KMS-11 (cell line): ENCODE data around the gene SOCS7.

Experiments
- H2AFZ ChIP-seq: fragments of 200-600 bp; sonication (generic); 2 replicates; pipeline ENCODE4 v1.6.1; 2016; ENCODE audit warnings: antibody characterized with exemption, mixed run types, low read depth
- H3K27ac ChIP-seq: fragments of 200-600 bp; sonication (generic); 2 replicates; pipeline ENCODE4 v1.6.1; 2016; ENCODE audit warnings: mild to moderate bottlenecking, mixed run types
- H3K27me3 ChIP-seq: fragments of 200-600 bp; sonication (generic); 2 replicates; pipeline ENCODE4 v1.6.1; 2017; ENCODE audit warnings: mild to moderate bottlenecking, low read depth, mixed run types, moderate library complexity; ENCODE audit not compliant: insufficient read depth
- H3K36me3 ChIP-seq: fragments of 200-600 bp; sonication (generic); 2 replicates; pipeline ENCODE4 v1.6.1; 2017; ENCODE audit warnings: mild to moderate bottlenecking, mixed run types; ENCODE audit not compliant: insufficient read depth
- H3K4me1 ChIP-seq: fragments of 200-600 bp; sonication (generic); 2 replicates; pipeline ENCODE4 v1.6.1; 2016; ENCODE audit warnings: mild to moderate bottlenecking, low read depth, mixed run types; ENCODE audit not compliant: poor library complexity, severe bottlenecking
- H3K4me2 ChIP-seq: fragments of 200-600 bp; sonication (generic); 2 replicates; pipeline ENCODE4 v1.7.0; 2016; ENCODE audit warnings: mild to moderate bottlenecking, mixed run types
- H3K4me3 ChIP-seq: fragments of 200-600 bp; sonication (generic); IDR thresholded peaks from 2 replicates; pipeline ENCODE4 v1.6.1; 2017; ENCODE audit warnings: low read depth, low read length, mixed read lengths; ENCODE audit not compliant: insufficient read depth
- H3K79me2 ChIP-seq: fragments of 200-600 bp; sonication (generic); 2 replicates; pipeline ENCODE4 v1.6.1; 2016; ENCODE audit warnings: low read depth, mixed run types; ENCODE audit not compliant: insufficient read depth
- H3K9ac ChIP-seq: fragments of 200-600 bp; sonication (generic); 2 replicates; pipeline ENCODE4 v1.6.1; 2016; ENCODE audit warnings: mild to moderate bottlenecking, mixed run types
- H4K20me1 ChIP-seq: fragments of 200-600 bp; sonication (generic); 2 replicates; pipeline ENCODE4 v1.6.1; 2016; ENCODE audit warnings: mild to moderate bottlenecking, mixed run types; ENCODE audit not compliant: insufficient read depth
- TF ChIP-seq, protein P1 (sequence below): fragments of 200-600 bp; sonication (generic); conservative IDR thresholded peaks from 2 replicates; pipeline ENCODE4 v1.6.1; 2017; ENCODE audit warnings: low read depth, mild to moderate bottlenecking, antibody characterized with exemption, low read length, moderate library complexity, mixed read lengths

Gene SOCS7

DNA sequence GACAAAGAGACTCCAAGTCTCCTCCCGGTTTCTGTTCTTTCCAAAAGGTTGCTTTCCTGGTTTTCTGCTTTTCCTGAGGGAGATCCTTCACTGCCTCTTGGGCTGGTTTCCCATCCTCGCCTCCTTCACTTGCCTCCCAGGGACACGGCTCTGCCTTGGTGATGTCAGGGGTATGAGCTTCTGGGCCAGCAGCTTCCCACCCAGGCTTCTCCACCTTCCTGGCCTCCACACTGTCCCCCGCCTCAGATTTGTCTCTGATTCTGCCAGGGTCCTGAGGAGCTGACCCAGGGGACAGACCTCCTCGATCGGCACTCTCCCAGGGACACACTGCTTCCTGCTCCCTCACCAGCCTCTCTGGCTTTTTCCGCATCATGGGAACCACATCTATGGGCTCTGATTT lies 22.4 kb upstream of the SOCS7 start:
- Histone ChIP-seq H3K79me2 (no peaks in the 10 kb centered on the region), H3K4me1 (peaks cover 6% of the 10 kb centered on the region), H3K4me2 (no peak overlapping the region), H3K27me3 (no peaks in the 10 kb centered on the region; the same call in 1 of the 2 replicates), H4K20me1 (no peaks in the 10 kb centered on the region), H3K9ac (no peak overlapping the region), H2AFZ (no peak overlapping the region), H3K4me3 (no peak overlapping the region), H3K27ac (no peak overlapping the region), H3K36me3 (no peaks in the 10 kb centered on the region)
- TF ChIP-seq, protein P1, sequence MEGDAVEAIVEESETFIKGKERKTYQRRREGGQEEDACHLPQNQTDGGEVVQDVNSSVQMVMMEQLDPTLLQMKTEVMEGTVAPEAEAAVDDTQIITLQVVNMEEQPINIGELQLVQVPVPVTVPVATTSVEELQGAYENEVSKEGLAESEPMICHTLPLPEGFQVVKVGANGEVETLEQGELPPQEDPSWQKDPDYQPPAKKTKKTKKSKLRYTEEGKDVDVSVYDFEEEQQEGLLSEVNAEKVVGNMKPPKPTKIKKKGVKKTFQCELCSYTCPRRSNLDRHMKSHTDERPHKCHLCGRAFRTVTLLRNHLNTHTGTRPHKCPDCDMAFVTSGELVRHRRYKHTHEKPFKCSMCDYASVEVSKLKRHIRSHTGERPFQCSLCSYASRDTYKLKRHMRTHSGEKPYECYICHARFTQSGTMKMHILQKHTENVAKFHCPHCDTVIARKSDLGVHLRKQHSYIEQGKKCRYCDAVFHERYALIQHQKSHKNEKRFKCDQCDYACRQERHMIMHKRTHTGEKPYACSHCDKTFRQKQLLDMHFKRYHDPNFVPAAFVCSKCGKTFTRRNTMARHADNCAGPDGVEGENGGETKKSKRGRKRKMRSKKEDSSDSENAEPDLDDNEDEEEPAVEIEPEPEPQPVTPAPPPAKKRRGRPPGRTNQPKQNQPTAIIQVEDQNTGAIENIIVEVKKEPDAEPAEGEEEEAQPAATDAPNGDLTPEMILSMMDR = no peak

DNA sequence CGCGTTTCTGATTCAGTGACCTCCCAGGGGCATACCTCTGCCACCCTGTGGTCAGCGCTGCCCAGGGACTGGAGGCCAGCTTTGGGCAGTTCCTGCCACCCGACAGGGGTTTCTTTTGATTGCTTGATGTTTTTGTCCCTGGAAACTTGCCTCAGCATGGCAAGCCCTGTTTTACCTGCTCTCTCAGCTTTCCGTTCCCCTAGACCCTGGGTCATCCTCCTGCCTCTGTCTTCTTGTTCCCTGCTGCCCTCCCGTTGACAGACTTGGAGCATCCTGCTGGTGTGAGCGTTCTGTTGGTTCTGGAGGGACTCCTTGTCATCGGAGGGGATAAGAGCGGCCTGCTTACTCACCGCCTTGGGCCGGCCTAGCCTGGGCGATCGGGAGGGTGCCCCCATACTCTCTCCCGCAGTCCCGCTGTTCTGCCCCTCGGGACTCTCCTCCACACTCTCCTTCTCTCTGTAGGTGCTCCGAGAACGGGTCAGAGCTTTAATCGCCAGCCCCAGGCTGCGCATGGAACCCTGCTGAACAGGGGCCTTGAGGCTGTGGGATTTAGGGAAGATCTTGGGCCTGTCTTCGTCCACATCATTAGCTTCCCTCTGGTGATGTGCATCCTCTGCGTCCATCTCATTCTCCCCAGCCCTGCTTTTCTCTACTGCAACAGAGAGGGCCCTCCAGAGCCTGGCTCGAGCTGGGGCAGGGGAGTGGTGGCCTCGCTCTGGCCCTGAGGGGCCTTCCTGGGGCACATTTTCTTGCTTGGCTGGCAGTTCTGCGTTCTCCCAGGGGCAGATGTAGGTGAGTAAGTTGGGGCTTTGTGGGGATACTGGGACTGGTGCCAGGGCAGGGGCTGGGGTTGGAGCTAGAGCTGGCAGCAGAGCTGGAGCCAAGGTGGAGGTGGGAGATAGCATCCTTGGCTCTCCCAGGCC lies 21.6 kb upstream of the SOCS7 start:
- Histone ChIP-seq H2AFZ (no peak overlapping the region), H4K20me1 (no peaks in the 10 kb centered on the region), H3K4me3 (no peak overlapping the region), H3K27ac (no peak overlapping the region), H3K4me2 (no peak overlapping the region), H3K9ac (no peak overlapping the region), H3K79me2 (no peaks in the 10 kb centered on the region), H3K4me1 (peaks cover under 1% of the 10 kb centered on the region), H3K27me3 (no peaks in the 10 kb centered on the region; the same call in 1 of the 2 replicates), H3K36me3 (no peaks in the 10 kb centered on the region)
- TF ChIP-seq, protein P1 = no peak

DNA sequence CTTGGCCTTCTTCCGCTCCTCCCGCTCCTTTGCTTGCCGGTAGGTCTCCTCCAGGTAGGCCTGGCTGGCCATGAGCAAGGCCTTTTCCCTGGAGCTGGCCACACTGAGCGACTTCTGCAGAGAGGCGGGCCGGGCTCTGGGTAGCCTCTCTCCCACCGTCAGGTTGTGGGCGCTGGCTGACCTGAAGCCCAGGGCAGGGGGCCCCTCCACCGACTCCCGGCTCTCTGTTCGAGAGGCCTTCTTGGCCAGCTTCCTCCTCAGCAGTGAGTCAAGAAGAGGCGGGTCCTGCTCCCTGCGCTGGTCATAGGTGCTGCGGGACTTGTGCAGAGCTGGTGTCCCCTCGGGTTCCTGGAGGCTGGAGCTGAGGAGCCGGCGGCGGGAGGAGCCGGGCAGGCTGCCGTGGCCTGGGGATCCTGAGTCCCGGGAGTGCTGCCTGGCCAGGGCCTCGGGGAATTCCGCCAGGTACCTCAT lies 20.7 kb upstream of the SOCS7 start:
- Histone ChIP-seq H2AFZ (no peak overlapping the region), H3K36me3 (no peaks in the 10 kb centered on the region), H4K20me1 (no peaks in the 10 kb centered on the region), H3K27ac (no peak overlapping the region), H3K4me3 (no peak overlapping the region), H3K27me3 (no peaks in the 10 kb centered on the region; the same call in 1 of the 2 replicates), H3K4me1 (no peaks in the 10 kb centered on the region), H3K79me2 (no peaks in the 10 kb centered on the region), H3K4me2 (no peak overlapping the region), H3K9ac (no peak overlapping the region)
- TF ChIP-seq, protein P1 = no peak

DNA sequence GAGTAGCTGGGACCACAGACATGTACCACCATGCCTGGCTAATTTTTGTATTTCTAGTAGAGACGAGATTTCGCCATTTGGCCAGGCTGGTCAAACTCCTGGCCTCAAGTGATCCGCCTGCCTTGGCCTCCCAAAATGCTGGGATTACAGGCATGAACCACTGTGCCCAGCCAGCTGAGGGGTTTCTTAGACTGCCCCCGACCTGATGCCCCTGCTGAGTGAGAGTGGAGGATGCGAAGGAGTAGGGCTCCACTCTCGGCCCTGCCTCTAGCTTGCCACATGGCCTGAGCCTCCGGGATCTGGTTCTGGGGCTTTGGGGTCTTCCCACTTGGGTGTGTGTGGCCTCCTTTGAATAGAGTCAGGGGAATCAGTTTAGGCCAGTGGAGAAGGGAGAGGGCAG lies 18.9 kb upstream of the SOCS7 start:
- Histone ChIP-seq H2AFZ (no peak overlapping the region), H3K27me3 (no peaks in the 10 kb centered on the region; the same call in 1 of the 2 replicates), H3K4me2 (no peak overlapping the region), H3K36me3 (no peaks in the 10 kb centered on the region), H3K4me1 (no peaks in the 10 kb centered on the region), H3K79me2 (no peaks in the 10 kb centered on the region), H4K20me1 (no peaks in the 10 kb centered on the region), H3K27ac (no peak overlapping the region), H3K4me3 (no peak overlapping the region), H3K9ac (no peak overlapping the region)
- TF ChIP-seq, protein P1 = no peak
